Left cardiac atrium (tissue), 4 donors: ENCODE measurements around the gene SPRED2. TPM values are rescaled to one million over a fixed set of nuclear protein-coding genes. Genes with fewer than 3 reads are reported as not detected.

Experiments used
- ATAC-seq, 2 donors: fragments of 200-7000 bp; cut with Tn5 transposase; one replicate each; pipeline ENCODE4 v1.9.1; 2020; ENCODE audit warnings: mild to moderate bottlenecking in 2 of 2, moderate library complexity in 2 of 2
- DNase-seq: peaks from one replicate; pipeline ENCODE4 v3.0.0-alpha.2; 2020
- intact Hi-C, 2 donors: fragments of 100-400 bp; cut with DNase I; formaldehyde crosslinking; loops; one replicate each; pipeline versions ENCODE4 v1.14.1 to v1.15.1; 2022 to 2023
- total RNA-seq, 2 donors: library from RNA; stranded (reverse); fragmentation: NEBNext Ultra II Directional; extraction: Animal tissue kit (Norgen Biotek cat#: 25700); gene quantifications; one replicate each; pipeline ENCODE4 v1.2.1, GENCODE V29; 2021
- donor health status: DM: no; HTN: yes; CAD: no.
- donor health status: DM: no; HTN: yes; CAD: no; lungs with severe emphysema.
- donor health status: DM: yes; HTN: yes; CAD: no.
- donor health status: Dilated cardiomyopathy.

The SPRED2 gene
- total RNA-seq, 2 donors from 2014 or later: 19.8 to 26.4 TPM

- DNase-seq (no peak), ATAC-seq (no peak)
- intact Hi-C loops: loop anchor here in 1 of 2 donors (10.0 kb wide), 1 partner anchor 94 kb away; no protein-coding TSS in a partner anchor
Measured at GRCh38 chr2:65450810-65451209, 18.4 kb upstream of the SPRED2 start.

DNA sequence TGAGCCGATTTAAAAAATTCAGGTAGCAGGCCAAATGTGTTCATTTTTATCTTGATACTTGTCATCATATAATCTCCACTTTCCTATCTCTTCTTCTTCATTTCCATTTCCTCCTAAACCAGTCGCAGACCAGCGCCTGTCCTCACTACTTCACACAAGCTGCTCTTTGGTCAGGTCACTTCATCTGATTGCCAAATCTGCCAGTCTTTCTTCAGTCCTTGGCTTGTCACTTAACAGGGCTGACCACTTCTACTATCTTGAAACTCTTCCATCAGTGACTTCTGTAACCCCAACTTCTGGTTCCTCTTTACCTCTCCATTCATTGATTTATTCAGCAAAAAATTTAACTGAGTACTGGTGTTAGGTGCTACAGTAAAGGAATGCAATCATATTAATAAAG lies 18.0 kb upstream of the SPRED2 start:
- no peak for DNase-seq
- ATAC-seq: no peak
- intact Hi-C loops: loop anchor here in 1 of 2 donors (10.0 kb wide), 1 partner anchor 94 kb away; no protein-coding TSS in a partner anchor

DNA sequence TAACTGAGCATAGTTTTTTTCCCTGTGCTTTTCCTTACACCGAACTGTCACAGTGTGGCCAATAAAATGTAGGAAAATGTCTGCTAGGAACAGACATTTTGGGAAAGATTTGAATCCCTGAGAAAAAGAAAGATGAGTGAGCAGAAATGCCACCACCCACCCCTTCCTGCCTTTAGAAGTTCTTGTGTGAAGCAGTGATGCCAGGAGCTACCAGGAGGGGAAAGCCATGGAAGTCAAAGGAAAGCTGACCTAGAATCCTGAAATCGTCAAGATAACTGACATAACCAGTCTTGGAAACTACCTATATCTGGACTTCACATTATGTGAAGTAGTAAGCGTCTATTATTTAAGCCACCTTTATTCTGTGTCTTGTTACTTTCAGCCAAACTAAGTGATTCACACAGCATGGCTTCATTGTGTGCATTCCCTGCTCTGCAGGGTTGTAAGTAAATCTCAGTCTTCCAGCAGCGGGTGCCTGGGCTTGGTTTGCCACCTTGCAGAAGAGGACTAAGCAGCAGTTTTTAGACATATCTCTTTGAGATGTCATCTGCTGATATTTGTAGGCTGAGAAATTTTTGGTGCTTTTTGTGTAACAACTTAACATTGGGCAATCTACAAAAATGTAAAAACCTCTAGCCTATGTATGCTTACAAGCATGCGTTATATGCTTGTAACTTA lies 11.2 kb upstream of the SPRED2 start:
- intact Hi-C loops: no loop called here
- ATAC-seq: no peak
- DNase-seq: no peak

DNA sequence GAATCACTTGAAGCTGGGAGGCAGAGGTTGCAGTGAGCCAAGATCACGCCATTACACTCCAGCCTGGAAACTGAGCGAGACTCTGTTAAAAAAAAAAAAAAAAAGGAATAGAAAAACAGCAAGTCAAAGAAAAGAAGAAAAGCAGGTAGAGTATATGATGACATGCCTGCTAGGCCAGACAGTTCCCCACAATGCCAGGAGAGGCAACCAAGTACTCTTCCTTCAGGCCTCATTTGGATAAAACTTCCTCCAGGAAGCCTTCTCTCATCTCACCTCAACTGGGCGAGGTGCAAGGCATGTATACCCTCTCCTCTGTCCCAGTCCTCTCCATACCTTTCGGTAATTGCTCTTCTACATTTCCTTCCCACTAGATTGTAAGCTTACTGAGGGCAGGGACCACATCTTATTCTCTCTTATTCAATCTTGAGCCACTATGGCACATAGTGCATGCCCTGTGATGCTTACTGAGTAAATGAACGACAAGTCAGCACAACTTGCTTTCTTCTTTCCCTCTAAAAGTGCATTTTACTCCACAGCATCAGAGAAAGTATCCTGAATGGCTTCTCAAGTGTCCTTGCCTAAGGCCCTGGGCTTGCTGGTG lies 10.1 kb upstream of the SPRED2 start:
- intact Hi-C loops: no loop called here
- no peak for ATAC-seq
- no peak for DNase-seq

GRCh38 chr2:65438137-65438899 lies 5.9 kb upstream of the SPRED2 start:
- ATAC-seq: no peak
- intact Hi-C loops: loop anchor here in 1 of 2 donors (5.0 kb wide), 2 partner anchors 114 to 171 kb away; no protein-coding TSS in a partner anchor

DNA sequence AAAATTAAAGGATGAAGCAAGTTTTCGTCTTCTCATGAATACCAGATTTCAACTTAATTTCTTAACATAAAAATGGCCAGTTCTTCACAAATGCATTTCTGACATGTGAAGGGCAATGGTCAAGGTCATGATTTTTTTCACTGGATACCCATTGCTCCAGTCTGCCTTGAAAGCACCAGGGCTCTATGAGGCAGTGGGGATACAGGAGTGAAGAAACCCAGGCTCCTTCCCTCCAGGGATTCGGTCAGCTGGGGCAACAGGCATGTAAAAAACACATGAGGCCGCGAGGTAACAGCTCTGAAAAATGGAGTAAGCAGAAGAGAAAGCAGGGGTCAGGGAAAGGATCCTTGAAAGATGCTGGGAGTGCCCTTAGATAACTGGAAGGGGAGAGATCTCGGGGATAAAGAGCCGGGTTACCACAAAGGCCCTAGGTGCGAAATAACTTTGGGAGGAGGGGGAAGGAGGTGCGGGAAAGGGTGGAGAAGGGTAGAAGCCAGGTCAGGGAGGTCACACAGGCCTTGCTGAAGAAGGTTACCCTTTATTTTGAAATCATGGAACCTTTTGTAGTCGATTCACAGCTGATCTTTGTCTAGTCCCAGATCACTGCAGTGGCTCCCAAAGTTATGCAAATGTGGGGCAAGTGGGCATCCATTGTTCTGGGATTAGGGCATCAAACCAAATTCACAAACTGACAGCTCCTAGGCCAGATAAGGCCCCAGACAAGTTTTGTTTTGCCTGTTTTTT lies 5.2 kb upstream of the SPRED2 start:
- ATAC-seq (no peak), DNase-seq (no peak)
- intact Hi-C loops: loop anchor here in 1 of 2 donors (5.0 kb wide), 2 partner anchors 115 to 170 kb away; no protein-coding TSS in a partner anchor

More at GRCh38 chr2:65438137-65438899, 5.9 kb upstream of the SPRED2 start:
- no peak for DNase-seq

GRCh38 chr2:65436824-65437221 lies 4.4 kb upstream of the SPRED2 start:
- no peak for DNase-seq
- intact Hi-C loops: loop anchor here in 1 of 2 donors (5.0 kb wide), 2 partner anchors 115 to 170 kb away; no protein-coding TSS in a partner anchor
- ATAC-seq: no peak

DNA sequence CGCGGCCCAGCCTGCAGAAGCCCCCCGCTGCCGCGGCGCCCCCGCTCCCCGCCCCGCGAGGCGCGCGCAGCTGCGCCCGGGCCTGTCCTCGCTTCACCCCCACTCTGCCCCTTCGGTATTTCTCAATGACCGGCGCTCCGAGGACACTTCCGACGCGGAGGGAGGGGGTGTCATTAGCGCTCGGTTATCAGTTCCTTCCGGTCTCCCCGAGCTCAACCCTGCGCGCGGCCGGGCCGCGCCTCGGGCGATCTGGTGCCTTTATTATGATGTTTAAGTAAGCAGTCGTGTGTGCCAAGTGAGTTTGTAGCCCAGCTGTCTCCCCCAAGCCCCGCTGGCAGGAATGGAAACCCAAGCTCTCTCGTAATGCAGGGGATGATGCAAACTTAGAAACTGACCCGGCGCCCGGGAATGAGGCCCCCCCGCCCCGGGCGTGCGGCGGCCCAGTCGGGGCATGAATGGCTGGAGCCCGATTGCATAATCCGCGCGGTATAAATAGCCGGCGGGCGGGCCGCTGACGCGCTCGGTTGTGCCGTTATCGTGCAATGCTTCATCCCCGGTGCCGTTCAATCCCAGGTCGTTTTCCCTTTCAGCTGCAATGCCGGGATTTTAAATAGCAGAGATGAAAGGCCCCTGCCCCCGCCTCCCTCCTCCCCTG lies 3.9 kb upstream of the SPRED2 start:
- ATAC-seq (peak; percentile 72 to 79), DNase-seq (peak; percentile 95)
- intact Hi-C loops: loop anchor here in 1 of 2 donors (5.0 kb wide), 2 partner anchors 116 to 169 kb away; no protein-coding TSS in a partner anchor

DNA sequence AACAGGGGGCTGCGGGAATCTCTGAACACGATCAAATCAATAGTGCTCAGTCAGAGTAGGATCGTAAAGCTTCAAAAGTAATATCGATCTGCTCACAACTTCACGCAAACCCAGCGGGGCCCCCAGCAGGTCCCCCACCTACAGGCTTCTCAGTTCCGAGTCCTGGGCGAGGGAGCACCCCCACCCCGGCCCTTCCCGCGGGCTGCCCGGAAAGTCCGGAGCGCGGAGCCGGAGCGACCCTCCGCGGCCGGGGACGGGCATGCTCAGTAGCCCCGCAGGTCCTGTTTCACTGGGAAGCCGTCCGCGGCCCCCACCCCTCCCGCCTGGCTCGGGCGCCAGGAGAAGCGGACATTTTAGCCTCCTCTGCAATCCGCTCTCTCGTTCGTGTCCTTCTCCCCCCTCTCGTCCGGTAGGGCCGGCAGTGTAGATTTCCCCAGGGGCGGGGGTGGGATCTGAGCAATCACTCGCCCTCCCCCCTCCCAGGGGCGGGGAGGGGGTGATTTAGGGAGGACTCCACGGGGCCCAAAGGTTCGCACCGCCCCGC lies 3.3 kb upstream of the SPRED2 start:
- peak; percentile 64 to 70 for ATAC-seq
- intact Hi-C loops: loop anchor here in 1 of 2 donors (5.0 kb wide), 2 partner anchors 117 to 168 kb away; no protein-coding TSS in a partner anchor
- peak; percentile 90 for DNase-seq

DNA sequence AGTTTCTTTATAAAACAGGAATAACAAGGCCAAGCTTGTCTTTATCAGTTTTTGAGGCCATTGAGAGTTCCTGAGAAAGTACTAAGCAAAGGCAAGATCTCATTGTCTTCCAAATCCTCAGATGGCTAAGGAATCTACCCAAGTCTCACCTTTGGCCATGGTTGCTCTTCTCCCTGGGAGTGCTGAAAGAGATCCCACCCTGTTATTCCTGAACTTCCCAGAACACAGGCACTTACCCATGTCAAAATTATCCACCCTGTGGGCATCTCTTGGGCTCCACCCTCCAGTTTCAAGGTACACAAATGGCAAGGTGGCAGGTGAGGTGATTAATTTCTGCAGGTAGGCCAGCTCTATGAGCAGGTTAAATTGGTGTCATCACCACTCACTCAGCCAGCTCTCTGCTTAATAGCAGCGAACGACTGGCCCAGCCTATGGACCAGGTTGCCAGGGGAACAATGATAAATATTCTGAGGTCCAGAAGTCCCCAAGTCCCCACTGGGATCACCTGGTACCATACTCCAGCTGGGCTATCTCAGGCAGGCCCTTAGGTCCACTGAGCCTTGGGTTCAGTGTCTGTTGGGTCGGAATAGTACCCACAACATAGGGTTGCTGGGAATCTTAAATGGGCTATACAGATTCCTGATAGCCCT lies 2.3 kb upstream of the SPRED2 start:
- ATAC-seq (no peak), DNase-seq (no peak)
- intact Hi-C loops: loop anchor here in 1 of 2 donors (5.0 kb wide), 2 partner anchors 118 to 167 kb away; no protein-coding TSS in a partner anchor

- DNase-seq (peak; percentile 50), ATAC-seq (peak; percentile 1 to 2)
- intact Hi-C loops: no loop called here
Measured at GRCh38 chr2:65431421-65432226, 775 bp downstream of the SPRED2 start.

- DNase-seq (peak; percentile 61), ATAC-seq (peak; percentile 13 to 16)
- intact Hi-C loops: no loop called here
Measured at GRCh38 chr2:65430603-65431420, 1.6 kb downstream of the SPRED2 start.

DNA sequence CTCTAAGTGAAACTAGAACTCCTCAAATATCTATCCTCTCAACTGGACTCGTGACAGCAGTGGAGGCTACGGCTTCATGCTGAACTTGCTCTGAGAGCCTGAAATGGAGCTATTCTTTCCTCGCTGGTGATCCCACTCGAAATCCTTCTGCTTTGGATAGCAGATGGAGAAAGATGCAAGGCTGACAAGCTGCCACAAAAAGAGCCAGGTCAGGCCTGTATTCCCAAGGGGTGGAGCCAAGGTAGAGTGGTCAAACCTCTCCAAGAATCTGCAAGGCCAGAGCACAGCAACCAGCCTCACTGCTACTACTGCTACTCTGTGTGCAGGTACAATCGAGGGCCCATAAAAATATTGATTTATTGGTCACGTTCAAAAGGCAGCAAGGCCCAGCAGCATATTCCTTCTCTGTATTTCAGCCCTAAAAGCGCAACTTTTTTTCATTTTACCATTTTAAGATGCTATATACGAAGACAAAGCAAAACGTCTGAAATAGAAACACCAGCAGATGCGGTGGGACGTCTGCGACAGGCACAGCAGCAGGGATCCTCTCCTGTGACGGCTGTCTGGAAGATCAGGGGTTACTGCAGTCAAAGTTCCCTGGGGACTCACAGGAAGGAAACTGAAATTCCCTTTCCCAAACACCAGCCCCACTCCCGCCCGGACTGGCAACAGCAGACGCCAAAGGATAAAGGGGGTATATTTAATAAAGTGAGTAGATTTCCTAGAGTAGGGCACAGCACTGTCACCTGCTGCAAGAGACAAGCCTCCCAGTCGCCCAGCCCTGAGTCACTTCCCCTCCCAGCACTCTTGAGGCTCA lies 2.4 kb downstream of the SPRED2 start:
- intact Hi-C loops: loop anchor here in 1 of 2 donors (10.0 kb wide), 1 partner anchor 125 kb away; no protein-coding TSS in a partner anchor
- ATAC-seq: no peak
- DNase-seq: no peak

DNA sequence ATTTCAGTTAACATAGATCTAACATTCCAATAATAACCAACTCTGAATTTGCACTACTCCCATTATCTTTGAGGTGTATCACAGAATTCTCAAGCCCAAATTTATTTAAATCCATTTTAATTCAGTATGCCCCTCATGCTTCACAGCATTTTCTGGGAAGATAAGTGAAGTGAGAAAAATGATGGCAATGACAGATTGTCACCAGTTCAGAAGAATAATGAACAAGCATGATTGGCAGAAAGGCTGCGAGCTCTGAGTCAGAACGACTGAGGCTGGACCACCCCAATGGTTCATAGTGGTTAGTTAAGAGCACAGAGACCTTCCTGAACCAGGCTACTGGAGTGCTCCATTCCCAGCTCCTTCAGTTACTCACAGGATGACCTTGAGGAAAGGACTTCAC lies 4.9 kb downstream of the SPRED2 start:
- intact Hi-C loops: loop anchor here in 1 of 2 donors (10.0 kb wide), 1 partner anchor 123 kb away; no protein-coding TSS in a partner anchor
- ATAC-seq (no peak), DNase-seq (no peak)

DNA sequence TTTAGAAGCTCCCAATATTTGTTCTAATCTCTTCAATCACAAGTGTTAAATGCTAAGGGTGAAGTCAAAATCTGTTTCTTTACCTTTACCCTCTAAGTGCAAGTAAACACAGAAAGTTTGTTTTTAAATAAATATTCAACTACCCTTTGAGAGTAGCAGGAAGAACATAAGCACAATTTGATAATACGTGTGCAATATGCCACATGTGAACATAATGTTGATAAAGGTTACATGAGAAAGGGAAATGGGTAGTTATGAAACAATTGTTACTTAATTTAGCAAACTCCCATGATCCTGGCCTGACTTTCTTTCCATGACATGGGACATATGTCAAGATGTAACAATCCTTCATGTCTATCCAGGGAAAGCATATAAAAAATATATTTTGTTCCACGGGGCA lies 7.1 kb downstream of the SPRED2 start:
- ATAC-seq (no peak), DNase-seq (no peak)
- intact Hi-C loops: loop anchor here in 1 of 2 donors (10.0 kb wide), 1 partner anchor 120 kb away; no protein-coding TSS in a partner anchor
